ENCODE data around the gene NOL7.

The NOL7 gene

GRCh38 chr6:13597073-13597472 is 18.1 kb upstream of the NOL7 start:
- DNase-seq (ENCODE audit: low spot score): no peak

- no peak for DNase-seq (ENCODE audit: low spot score)
These were observed 15.1 kb upstream of the NOL7 start for GRCh38 chr6:13600036-13600435.

DNA sequence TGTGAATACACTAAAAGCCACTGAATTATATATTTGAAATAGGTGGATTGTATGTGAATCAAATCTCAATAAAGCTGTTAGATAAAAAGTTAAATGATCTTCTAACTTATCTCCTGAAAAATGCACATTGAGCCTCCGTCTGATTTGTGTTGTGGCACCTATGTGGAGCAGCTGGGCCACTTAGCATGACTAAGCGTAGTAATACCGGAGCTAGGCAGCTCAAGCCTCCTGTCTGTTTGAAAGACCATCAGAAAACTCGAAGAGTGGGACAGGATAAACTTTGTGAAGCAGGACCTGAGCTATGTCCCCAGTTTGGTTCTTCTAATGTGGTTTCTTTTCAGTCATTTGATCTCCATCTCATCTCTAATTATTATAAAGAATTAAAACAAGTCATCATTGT is 11.0 kb upstream of the NOL7 start:
- no peak for DNase-seq (ENCODE audit: low spot score)

DNA sequence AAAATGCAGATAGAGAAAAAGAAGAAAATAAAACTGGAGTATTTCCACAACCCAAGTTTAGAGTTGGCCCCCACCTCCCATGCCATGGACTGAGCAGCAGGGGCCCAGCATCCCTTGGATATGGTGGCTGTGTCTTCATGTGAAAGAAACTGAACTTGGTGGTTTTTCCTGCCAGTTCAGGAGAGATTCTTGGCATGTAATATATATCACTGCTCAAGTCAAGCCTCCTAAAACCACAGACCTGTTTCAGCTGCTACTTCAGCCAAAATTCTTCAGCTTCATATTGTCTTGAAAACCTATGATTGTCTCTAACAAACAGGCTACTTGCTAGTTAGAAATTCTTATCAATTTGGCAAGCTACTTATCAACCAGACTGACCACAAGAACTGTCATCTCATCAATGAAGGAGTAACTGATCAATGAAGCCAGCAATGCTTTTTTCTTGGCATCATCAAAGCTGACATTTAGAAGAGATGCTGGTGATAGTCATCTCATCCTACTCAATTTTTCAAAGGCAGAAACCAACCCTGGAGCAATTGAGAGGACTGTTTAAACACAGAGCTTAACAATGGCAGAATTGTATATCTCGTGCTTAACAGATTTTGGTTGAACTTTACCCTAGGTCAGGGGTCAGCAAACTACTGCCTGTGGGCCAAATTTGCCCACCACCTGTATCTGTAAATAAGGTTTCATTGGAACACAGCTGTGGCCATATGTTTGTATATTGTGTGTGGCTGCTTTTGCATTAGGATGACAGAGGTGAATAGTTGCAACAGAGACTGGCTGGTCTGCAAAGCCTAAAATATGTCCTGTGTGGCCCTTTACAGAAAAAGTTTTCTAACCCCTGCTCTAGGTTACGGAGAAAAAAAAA is 10.4 kb upstream of the NOL7 start:
- no peak for DNase-seq (ENCODE audit: low spot score)

DNA sequence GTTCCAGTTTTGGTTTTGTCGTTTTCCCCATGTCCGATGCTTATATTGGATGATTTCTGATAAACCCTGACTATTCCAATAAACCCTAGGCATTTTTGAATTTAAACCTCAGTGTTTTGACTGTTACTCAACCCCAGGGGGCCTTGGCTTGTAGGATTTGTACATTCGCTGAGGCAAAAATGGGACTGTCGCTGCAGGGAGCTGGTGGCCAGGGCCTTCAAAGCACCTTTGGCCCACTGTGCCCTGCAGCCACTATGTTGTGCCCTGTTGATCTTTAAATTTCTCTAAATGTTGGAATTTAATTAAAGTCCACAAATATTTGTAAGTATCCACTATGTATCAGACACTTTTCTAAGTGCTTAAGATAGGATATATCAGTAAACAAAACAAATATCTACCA is 9.5 kb upstream of the NOL7 start:
- DNase-seq (ENCODE audit: low spot score): no peak

GRCh38 chr6:13611715-13612114 is 3.4 kb upstream of the NOL7 start:
- no peak for DNase-seq (ENCODE audit: low spot score)

GRCh38 chr6:13613029-13613594 is 2.0 kb upstream of the NOL7 start:
- DNase-seq (ENCODE audit: low spot score): no peak

- DNase-seq (ENCODE audit: low spot score): peak; percentile 52
These were observed 809 bp upstream of the NOL7 start for GRCh38 chr6:13614126-13614925.

- DNase-seq (ENCODE audit: low spot score): peak; percentile 71
These were observed 621 bp downstream of the NOL7 start for GRCh38 chr6:13615792-13616120.

DNA sequence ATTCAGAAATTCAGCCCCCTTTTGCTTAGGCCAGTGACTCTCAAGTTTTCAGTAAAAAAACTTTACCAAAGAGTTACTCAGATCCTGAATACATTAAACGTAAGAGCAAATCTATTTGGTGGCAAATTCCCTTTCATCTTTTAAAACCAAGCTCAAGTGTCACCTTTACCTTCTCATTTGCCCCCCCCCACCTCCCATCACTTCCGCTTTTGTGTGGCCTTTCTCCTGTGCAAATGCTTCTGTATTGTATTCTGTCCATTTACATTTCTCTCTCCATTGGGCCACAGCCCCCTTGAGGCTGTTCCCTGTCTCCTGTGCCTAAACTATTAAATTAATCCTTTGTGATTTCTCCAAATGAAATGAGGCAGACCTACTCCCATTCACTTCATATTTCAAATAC is 1.9 kb downstream of the NOL7 start:
- no peak for DNase-seq (ENCODE audit: low spot score)

DNA sequence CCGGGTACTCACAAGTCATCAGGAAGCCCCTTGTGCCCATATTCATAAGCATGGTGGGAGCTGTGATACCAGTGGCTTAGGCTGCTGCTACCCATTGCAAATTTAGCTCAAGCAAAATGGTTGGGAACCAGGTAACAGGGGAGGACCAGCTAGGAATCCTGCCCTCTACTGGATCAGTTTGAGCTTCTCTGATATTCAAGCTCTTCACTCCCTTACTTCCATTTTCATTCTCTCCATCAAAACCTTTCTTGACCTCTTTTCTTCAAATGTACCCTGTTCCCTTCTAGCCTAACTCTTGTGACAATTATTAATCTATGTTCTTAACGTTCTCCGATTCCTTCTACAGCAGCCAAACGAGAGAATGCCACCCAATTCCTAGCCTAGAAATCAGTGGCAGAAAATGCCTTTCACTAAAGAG is 9.7 kb downstream of the NOL7 start:
- DNase-seq (ENCODE audit: low spot score): peak; percentile 61

- DNase-seq (ENCODE audit: low spot score): no peak
These were observed 14.5 kb downstream of the NOL7 start for GRCh38 chr6:13629459-13630116.

GRCh38 chr6:13630499-13630898 is 15.4 kb downstream of the NOL7 start:
- DNase-seq (ENCODE audit: low spot score): no peak

- no peak for DNase-seq (ENCODE audit: low spot score)
These were observed 18.2 kb downstream of the NOL7 start for GRCh38 chr6:13633343-13633742.

DNA sequence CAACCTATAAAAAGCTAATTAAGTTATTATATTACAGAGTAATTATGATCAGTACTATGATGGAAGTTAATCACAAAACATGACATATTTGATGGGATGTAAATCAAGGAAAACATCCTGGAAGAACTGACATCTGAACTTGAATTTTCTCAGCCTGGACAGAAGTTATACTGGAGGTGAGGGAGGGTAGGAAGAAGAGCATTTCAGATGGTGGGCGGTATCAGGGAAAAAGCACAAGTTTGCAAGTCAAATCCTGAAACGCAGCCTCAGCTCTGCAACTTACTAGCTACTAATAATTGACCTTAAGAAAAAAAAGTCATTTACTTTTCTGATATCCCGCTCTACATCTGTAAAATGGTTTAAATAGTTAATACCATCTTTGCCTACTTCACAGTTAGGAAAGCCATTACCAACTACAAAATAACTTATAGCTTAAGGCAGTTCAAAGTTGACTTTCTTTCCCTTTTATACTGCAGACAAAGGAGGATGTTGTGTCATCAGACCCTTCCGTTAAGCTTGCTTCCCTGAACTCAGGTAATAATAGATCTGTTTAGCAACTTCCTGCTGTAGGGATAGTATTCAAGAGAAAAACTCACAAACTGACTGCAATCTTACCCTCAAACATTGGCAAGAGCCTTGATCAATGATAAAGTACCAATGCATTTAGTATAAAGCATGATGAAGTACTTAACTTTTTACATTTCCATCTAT is 21.0 kb downstream of the NOL7 start:
- DNase-seq (ENCODE audit: low spot score): no peak

DNA sequence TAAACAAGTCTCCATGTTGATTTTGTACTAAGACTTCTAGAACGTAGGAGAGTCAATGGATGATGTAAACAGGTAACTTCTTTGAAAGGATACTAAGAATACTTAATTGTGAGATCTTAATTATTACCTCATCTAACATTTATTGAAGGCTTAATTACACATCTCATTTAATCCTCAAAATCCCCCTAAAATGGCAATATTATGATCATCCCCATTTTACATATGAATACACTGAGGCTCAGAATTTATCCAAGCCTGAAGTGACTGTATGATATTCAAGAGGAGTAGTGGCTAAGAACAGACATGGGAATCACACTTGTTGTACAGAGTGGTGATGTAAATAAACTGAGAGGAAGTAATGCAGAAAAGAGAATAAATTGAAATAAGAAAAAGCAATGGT is 22.9 kb downstream of the NOL7 start:
- DNase-seq (ENCODE audit: low spot score): no peak

GRCh38 chr6:13638626-13639025 is 23.5 kb downstream of the NOL7 start:
- DNase-seq (ENCODE audit: low spot score): no peak

- no peak for DNase-seq (ENCODE audit: low spot score)
These were observed 26.2 kb downstream of the NOL7 start for GRCh38 chr6:13641315-13641714.

- DNase-seq (ENCODE audit: low spot score): no peak
These were observed 28.0 kb downstream of the NOL7 start for GRCh38 chr6:13643125-13643524.

DNA sequence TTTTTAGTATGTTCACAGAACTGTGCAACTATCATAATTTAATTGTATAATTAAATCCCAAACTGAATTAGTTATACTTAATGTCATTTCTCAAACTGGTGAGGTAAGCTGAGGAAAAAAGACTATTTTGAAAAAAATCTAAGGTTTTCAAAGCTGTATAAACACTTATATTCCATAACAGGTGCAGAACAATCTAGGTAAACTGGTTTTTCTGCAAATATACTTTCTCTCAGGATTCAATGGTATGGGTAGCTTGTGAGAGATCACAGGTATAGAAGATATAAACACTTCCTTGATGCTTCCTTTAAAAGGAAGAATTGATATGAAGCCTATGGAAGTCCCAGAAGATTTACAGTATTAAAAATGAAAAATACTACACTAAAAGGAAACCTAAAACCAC is 33.7 kb downstream of the NOL7 start:
- no peak for DNase-seq (ENCODE audit: low spot score)

DNA sequence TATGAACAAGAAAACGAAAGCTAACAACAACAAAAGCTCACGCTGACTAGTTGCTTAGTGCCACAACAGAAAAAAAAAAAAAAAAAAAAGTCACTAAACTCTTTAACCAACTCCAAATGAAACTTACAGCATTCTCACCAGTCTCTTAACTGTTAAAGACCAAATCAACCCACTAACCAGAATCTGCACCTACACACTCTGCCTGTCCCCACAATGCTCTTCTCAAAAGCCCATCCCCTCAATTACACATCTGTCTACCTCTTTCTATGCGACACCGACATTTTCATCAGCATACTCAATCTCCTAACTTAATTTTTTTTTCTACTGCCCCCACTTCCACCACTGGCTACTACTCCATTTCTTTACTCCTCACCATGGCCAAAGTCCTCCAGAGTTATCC is 34.3 kb downstream of the NOL7 start:
- no peak for DNase-seq (ENCODE audit: low spot score)

DNA sequence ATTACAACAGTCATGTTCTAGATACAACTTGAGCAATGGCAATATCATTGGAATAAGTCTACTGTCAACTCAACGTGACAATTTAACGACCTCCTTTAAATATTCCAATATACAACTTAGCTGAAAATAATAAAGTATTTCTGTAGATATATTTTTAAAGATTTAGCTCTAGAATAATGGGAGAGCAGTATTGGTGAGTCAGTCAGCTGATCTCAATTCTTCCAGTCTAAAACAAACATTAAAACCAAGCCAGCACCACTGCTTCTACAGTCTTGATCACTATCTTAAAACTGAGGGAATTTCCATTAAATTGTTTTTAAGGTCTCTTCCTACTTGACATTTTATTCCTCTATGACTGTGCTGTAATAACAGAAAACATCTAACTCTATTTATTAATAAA is 38.2 kb downstream of the NOL7 start:
- no peak for DNase-seq (ENCODE audit: low spot score)

Measured in RKO (cell line).